ENCODE results near the gene TCTN2.

GRCh38 chr12:123733229-123733628, 62.3 kb downstream of the TCTN2 start:
- no peak for TF ChIP-seq CTCF (IDR thresholded peaks at IDR 0.05)
- TF ChIP-seq POLR2A (IDR thresholded peaks at IDR 0.05), result no peak
- no peak for TF ChIP-seq POLR2AphosphoS5 (IDR thresholded peaks at IDR 0.05)
